Measurements from ENCODE around the gene C1GALT1C1L. TPM values are rescaled to one million over a fixed set of nuclear protein-coding genes. Genes with fewer than 3 reads are reported as not detected.

C1GALT1C1L gene
- total RNA-seq, 1 experiment from 2014 or later = 0.54 TPM

- ATAC-seq (no peak), DNase-seq (ENCODE audit: low read depth, low spot score) (no peak)
- in situ Hi-C loops (cut with HindIII; ENCODE audit: low pct_unique_long_range_greater_than_20kb, low sequenced_read_pairs) (no loop called here), intact Hi-C loops (cut with micrococcal nuclease; ENCODE audit: unreplicated experiment) (no loop called here)
- TF ChIP-seq CTCF (IDR thresholded peaks at IDR 0.05) (no peak), SIN3A (IDR thresholded peaks at IDR 0.05; ENCODE audit: borderline replicate concordance, insufficient read depth, low read depth, low read length) (no peak), POLR2AphosphoS5 (IDR thresholded peaks at IDR 0.05; ENCODE audit: low read depth, low read length) (no peak), TCF7L2 (IDR thresholded peaks at IDR 0.05; ENCODE audit: low read depth, low read length) (no peak)
- TF ChIP-seq, protein P1, sequence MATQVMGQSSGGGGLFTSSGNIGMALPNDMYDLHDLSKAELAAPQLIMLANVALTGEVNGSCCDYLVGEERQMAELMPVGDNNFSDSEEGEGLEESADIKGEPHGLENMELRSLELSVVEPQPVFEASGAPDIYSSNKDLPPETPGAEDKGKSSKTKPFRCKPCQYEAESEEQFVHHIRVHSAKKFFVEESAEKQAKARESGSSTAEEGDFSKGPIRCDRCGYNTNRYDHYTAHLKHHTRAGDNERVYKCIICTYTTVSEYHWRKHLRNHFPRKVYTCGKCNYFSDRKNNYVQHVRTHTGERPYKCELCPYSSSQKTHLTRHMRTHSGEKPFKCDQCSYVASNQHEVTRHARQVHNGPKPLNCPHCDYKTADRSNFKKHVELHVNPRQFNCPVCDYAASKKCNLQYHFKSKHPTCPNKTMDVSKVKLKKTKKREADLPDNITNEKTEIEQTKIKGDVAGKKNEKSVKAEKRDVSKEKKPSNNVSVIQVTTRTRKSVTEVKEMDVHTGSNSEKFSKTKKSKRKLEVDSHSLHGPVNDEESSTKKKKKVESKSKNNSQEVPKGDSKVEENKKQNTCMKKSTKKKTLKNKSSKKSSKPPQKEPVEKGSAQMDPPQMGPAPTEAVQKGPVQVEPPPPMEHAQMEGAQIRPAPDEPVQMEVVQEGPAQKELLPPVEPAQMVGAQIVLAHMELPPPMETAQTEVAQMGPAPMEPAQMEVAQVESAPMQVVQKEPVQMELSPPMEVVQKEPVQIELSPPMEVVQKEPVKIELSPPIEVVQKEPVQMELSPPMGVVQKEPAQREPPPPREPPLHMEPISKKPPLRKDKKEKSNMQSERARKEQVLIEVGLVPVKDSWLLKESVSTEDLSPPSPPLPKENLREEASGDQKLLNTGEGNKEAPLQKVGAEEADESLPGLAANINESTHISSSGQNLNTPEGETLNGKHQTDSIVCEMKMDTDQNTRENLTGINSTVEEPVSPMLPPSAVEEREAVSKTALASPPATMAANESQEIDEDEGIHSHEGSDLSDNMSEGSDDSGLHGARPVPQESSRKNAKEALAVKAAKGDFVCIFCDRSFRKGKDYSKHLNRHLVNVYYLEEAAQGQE (IDR thresholded peaks at IDR 0.05; ENCODE audit: insufficient read depth in 1 of 2, low read depth in 2 of 2, low read length in 1 of 2) = no peak
- ChIA-PET CTCF (no interaction called here), POLR2A (no interaction called here)
- Histone ChIP-seq H3K4me1 (ENCODE audit: control insufficient read depth, insufficient read depth, low read length) (no peaks in the 10 kb centered on the region), H3K27ac (ENCODE audit: low read length) (no peak overlapping the region), H3K36me3 (ENCODE audit: control insufficient read depth, insufficient read depth, low read length) (no peaks in the 10 kb centered on the region), H3K27me3 (ENCODE audit: control insufficient read depth, insufficient read depth, low read length) (no peaks in the 10 kb centered on the region), H3K4me3 (ENCODE audit: low read depth in 2 of 2, low read length in 2 of 2) (no peak overlapping the region), H3K9me3 (ENCODE audit: control insufficient read depth, insufficient read depth, low read depth, low read length) (no peaks in the 10 kb centered on the region)
- no TSS peak for BruUV-seq (replicated peaks)
These were observed 22.7 kb downstream of the C1GALT1C1L start for GRCh38 chr2:43653506-43653905.

DNA sequence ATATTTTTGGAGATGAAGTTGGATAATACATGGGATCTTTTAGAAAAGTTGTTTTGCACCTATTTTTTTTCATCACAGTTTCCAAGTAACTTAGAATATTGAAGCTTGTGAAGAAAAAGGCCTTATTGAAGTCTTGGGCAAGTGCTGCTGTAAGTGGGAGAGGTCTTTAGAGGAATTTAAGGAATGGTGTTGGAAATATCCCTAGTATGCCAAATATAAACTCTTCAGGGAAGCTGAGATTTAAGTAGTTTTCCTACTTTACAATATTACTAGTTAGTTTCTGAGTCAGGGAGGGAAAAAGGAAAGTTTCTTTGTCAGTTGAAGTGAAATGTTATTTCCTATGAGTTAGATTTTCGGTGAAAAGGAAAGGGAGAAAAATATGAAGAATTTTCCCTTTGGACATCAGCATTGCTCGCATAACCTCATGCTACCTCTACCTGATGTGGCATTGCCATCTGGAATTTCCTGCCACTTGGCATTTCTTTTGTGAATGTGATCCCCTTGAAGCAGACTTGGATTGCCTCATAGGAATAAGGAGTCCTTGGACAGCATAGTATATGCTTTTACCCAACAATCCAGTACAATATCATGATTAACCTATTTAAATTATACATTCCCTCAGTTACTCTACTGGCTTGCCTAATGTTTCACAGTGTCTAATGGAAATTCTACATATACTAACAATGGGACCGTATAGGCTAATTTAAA is 27.1 kb downstream of the C1GALT1C1L start:
- no peaks in the 10 kb centered on the region for H3K9me3 ChIP-seq (ENCODE audit: control insufficient read depth, insufficient read depth, low read depth, low read length)
- in situ Hi-C loops (cut with HindIII; ENCODE audit: low pct_unique_long_range_greater_than_20kb, low sequenced_read_pairs) = no loop called here
- DNase-seq (ENCODE audit: low read depth, low spot score) = no peak
- CTCF ChIA-PET = no interaction called here
- no peak for ATAC-seq
- intact Hi-C loops (cut with micrococcal nuclease; ENCODE audit: unreplicated experiment) = no loop called here
- TF ChIP-seq TCF7L2 (IDR thresholded peaks at IDR 0.05; ENCODE audit: low read depth, low read length) = no peak
- no peak for TF ChIP-seq SIN3A (IDR thresholded peaks at IDR 0.05; ENCODE audit: borderline replicate concordance, insufficient read depth, low read depth, low read length)
- no peak overlapping the region for H3K27ac ChIP-seq (ENCODE audit: low read length)
- H3K27me3 ChIP-seq (ENCODE audit: control insufficient read depth, insufficient read depth, low read length) = no peaks in the 10 kb centered on the region
- POLR2A ChIA-PET = interaction anchor here (0.6 kb wide), 1 partner anchor 765 kb away, joined by 3 read pairs; no protein-coding TSS in a partner anchor
- no TSS peak for BruUV-seq (replicated peaks)
- no peak overlapping the region for H3K4me3 ChIP-seq (ENCODE audit: low read depth in 2 of 2, low read length in 2 of 2)
- no peaks in the 10 kb centered on the region for H3K36me3 ChIP-seq (ENCODE audit: control insufficient read depth, insufficient read depth, low read length)
- no peaks in the 10 kb centered on the region for H3K4me1 ChIP-seq (ENCODE audit: control insufficient read depth, insufficient read depth, low read length)

DNA sequence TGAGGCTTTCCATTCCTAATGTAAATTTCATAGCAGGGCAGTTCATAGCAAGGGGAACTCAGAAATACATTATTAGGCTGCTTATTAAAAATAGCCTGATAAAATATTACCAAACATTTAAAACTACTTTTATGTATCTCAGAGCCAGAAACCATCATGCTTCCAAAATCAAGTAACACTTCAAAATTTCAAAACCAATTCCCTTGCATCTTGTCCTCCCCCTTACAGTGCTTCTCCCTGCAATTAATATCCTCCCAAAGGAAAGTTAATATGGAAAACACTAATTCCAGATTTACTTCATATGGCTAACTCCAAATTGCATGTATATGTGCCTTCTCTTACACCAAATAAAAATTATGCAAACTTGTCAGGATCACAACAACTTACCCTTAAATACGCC is 32.5 kb downstream of the C1GALT1C1L start:
- BruUV-seq (replicated peaks) = no TSS peak
- Histone ChIP-seq H3K9me3 (ENCODE audit: control insufficient read depth, insufficient read depth, low read depth, low read length) (no peaks in the 10 kb centered on the region; the same call in 1 of the 2 replicates), H3K4me1 (ENCODE audit: control insufficient read depth, insufficient read depth, low read length) (no peaks in the 10 kb centered on the region; the same call in 1 of the 2 replicates), H3K27ac (ENCODE audit: low read length) (no peak overlapping the region), H3K36me3 (ENCODE audit: control insufficient read depth, insufficient read depth, low read length) (no peaks in the 10 kb centered on the region), H3K27me3 (ENCODE audit: control insufficient read depth, insufficient read depth, low read length) (no peaks in the 10 kb centered on the region), H3K4me3 (ENCODE audit: low read depth in 2 of 2, low read length in 2 of 2) (no peak overlapping the region)
- TF ChIP-seq, protein P1 (IDR thresholded peaks at IDR 0.05; ENCODE audit: insufficient read depth in 1 of 2, low read depth in 2 of 2, low read length in 1 of 2) = no peak
- TF ChIP-seq TCF7L2 (IDR thresholded peaks at IDR 0.05; ENCODE audit: low read depth, low read length) = no peak
- TF ChIP-seq POLR2AphosphoS5 (IDR thresholded peaks at IDR 0.05; ENCODE audit: low read depth, low read length) = no peak
- no peak for TF ChIP-seq CTCF (IDR thresholded peaks at IDR 0.05)
- TF ChIP-seq SIN3A (IDR thresholded peaks at IDR 0.05; ENCODE audit: borderline replicate concordance, insufficient read depth, low read depth, low read length) = no peak
- CTCF ChIA-PET = no interaction called here
- DNase-seq (ENCODE audit: low read depth, low spot score) (no peak), ATAC-seq (no peak)
- in situ Hi-C loops (cut with HindIII; ENCODE audit: low pct_unique_long_range_greater_than_20kb, low sequenced_read_pairs) = no loop called here
- intact Hi-C loops (cut with micrococcal nuclease; ENCODE audit: unreplicated experiment) = no loop called here
- POLR2A ChIA-PET = no interaction called here

All from Panc1 (cell line).